Effector memory CD8-positive, alpha-beta T cell (primary cell): ENCODE measurements around the gene CACNA2D2.
A peak's percentile ranks its signal among the peaks of the same experiment; 100 is the strongest.

Experiments
- ATAC-seq: fragments of 150-1000 bp; cut with Tn5 transposase; replicated peaks from 2 replicates; pipeline ENCODE4 v1.10.0; 2021; ENCODE audit warnings: mild to moderate bottlenecking, moderate library complexity
- DNase-seq, 3 experiments: peaks; one replicate each; pipeline ENCODE4 v3.0.0; 2021
- H3K27ac Mint-ChIP-seq, 2 donors: one replicate each; pipeline ENCODE4 v1.8.0; 2022; ENCODE audit warnings: mild to moderate bottlenecking in 2 of 2, mixed read lengths in 2 of 2, moderate library complexity in 2 of 2
- H3K27me3 Mint-ChIP-seq, 2 donors: one replicate each; pipeline ENCODE4 v1.8.0; 2022; ENCODE audit warnings: mixed read lengths in 2 of 2
- H3K36me3 Mint-ChIP-seq: one replicate; pipeline ENCODE4 v1.8.0; 2022; ENCODE audit warnings: mild to moderate bottlenecking, moderate library complexity, mixed read lengths; ENCODE audit not compliant: insufficient read depth
- H3K4me1 Mint-ChIP-seq, 2 donors: one replicate each; pipeline ENCODE4 v1.8.0; 2022; ENCODE audit warnings: low read depth in 2 of 2, mixed read lengths in 2 of 2
- H3K4me3 Mint-ChIP-seq, 2 donors: one replicate each; pipeline ENCODE4 v1.8.0; 2022; ENCODE audit warnings: mild to moderate bottlenecking in 2 of 2, mixed read lengths in 2 of 2, moderate library complexity in 2 of 2
- H3K9me3 Mint-ChIP-seq, 2 donors: one replicate each; pipeline ENCODE4 v1.8.0; 2022; ENCODE audit warnings: mixed read lengths in 2 of 2

The CACNA2D2 gene

DNA sequence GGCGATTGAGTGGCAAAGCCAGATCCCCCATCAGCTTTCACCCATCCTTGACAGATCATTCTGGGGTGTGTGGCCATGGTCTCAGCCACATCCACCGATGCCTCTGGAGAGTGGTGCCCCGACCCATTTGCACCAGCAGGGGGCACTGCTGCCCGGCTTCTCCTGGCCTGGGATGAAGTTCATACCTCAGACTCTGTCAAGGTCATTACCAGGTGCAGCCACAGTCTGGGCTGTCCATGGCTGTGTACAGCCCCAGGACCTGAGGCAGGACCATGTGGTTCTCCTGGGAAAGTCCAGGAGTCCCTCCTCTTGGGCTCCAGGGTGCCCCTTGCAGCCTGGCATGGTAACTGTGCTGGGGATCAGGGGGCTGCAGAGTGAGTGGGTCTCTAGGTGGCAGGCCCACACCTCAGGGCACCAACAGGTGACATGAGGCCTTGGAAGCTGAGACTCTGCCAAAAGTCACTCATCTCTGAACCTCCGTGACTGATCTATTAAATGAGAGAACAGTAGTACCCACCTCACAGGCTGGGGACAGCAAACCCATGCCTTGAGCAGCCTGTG, 67.2 kb downstream of the CACNA2D2 start:
- peak overlapping the region; percentile 40 to 48 for H3K4me3 Mint-ChIP-seq
- peaks cover 3% of the 10 kb centered on the region for H3K36me3 Mint-ChIP-seq
- H3K4me1 Mint-ChIP-seq = peaks cover 50 to 59% of the 10 kb centered on the region in 2 donors
- H3K9me3 Mint-ChIP-seq = no peaks in the 10 kb centered on the region
- no peaks in the 10 kb centered on the region for H3K27me3 Mint-ChIP-seq
- ATAC-seq = peak; percentile 98
- peak overlapping the region in 1 of 2 donors; percentile 88 for H3K27ac Mint-ChIP-seq
- DNase-seq = peak; percentile 83 to 86 (median 86)

DNA sequence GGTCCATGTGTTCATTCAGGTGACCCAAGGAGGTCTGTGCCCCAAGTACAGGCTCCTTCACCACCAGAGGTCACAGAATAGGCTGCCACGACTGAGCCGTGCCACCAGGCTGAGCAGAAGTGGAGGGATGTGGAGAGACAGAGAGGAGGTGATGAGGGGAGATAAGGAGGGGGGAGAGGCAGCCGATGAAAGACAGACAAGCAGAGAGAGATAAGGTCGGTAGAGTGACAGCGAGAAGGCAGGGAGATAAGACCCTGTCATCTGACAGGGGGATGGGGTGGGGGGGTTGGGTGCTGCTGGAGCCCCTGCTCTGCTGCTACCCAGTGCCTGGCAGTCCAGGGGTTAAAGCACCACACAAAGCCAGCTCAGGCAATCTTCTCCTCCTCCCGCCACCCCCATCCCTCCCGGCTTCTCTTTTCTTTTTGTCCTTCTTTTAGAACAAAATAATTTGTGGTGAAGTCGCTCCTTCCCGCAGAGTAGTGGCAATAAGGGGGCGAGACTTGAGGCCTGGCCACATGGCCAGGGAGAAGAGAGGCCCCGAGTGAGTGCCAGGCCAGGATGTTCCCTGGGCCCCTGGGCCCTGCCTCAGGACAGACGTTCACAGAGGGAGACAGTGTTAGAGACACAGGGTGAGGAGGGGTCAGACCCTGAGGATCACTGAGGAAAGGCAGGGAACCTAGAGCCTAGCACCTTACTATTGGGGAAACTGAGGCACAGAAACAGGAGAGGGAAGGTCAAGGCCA, 67.9 kb downstream of the CACNA2D2 start:
- peak overlapping the region; percentile 3 to 88 for H3K27ac Mint-ChIP-seq
- H3K4me1 Mint-ChIP-seq = peaks cover 55 to 66% of the 10 kb centered on the region in 2 donors
- H3K4me3 Mint-ChIP-seq = peak overlapping the region; percentile 40 to 48

DNA sequence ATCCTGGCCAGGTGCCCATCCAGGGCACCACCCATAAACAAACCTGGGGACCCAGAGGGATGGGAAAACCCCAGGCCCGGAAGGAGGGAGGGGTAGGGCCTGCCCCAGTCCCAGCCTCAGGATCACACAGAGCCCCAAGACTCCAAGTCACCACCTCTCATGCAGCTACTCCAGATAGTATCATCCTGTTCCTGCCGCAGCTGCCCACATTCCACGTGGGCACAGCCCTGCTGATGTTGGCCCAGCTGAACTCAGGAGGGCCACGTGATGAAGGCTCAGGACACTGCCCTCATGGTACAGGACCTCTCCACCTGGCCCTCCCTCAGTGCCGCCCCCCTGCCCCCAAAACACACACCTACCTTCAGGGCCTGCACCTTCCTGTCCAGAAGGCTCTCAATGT, 69.5 kb downstream of the CACNA2D2 start:
- Mint-ChIP-seq H3K27ac (peak overlapping the region; percentile 11 to 57), H3K4me1 (peaks cover 64 to 71% of the 10 kb centered on the region in 2 donors), H3K4me3 (no peak overlapping the region), H3K27me3 (no peaks in the 10 kb centered on the region), H3K36me3 (peaks cover 4% of the 10 kb centered on the region), H3K9me3 (no peaks in the 10 kb centered on the region)
- DNase-seq (no peak), ATAC-seq (no peak)

More for the DNA sequence above, 67.9 kb downstream of the CACNA2D2 start:
- ATAC-seq = peak; percentile 9
- no peak for DNase-seq
- no peaks in the 10 kb centered on the region for H3K9me3 Mint-ChIP-seq
- H3K36me3 Mint-ChIP-seq = peaks cover under 1% of the 10 kb centered on the region
- H3K27me3 Mint-ChIP-seq = no peaks in the 10 kb centered on the region

DNA sequence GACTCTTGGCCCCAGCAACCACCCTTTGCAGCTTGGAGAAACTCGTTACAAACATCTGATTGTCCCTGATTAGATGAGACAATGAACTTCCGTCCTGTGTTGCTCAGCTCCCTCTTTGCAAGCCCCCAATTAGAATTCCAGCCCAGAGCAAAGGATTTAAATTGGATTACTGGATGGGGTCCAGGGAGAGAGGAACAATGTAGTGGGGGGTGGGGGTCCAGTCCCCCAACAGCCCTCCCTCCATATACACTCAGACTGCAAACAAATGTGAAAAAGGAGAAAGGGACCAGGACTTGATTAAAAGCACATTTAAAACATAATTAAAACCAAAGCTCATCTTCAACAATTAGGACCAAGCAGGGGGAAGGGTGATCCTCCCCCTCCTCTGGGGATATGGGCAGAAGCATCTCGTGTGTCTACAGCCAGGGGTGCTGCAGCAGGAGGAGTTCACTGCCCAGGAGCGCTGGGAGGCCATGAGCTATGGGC, 72.4 kb downstream of the CACNA2D2 start:
- DNase-seq = no peak
- Mint-ChIP-seq H3K36me3 (peaks cover 4% of the 10 kb centered on the region), H3K27ac (peak overlapping the region; percentile 64 to 88), H3K4me1 (peaks cover 63 to 68% of the 10 kb centered on the region in 2 donors), H3K4me3 (peak overlapping the region; percentile 69 to 79), H3K9me3 (no peaks in the 10 kb centered on the region), H3K27me3 (no peaks in the 10 kb centered on the region)
- ATAC-seq = no peak

DNA sequence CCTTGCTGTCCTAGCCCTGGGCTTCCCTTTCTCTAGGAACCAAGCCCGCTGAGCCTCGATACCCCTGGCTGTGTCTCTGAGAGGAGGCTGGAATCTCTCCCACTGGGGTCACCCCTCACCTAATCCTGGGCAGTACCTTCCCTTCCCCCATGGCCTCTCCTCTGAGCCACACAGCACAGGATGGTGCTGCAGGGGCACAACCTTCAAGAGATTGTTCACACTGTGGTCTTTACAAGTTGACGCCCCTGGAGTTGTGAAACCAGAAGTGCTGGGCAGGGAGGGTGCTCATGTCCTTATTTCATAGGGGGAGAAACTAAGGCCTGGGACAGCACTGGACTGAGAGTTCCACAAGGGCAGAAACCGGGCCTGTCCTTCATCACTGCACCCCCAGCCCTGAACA, 73.2 kb downstream of the CACNA2D2 start:
- H3K27ac Mint-ChIP-seq = peak overlapping the region; percentile 64 to 88

DNA sequence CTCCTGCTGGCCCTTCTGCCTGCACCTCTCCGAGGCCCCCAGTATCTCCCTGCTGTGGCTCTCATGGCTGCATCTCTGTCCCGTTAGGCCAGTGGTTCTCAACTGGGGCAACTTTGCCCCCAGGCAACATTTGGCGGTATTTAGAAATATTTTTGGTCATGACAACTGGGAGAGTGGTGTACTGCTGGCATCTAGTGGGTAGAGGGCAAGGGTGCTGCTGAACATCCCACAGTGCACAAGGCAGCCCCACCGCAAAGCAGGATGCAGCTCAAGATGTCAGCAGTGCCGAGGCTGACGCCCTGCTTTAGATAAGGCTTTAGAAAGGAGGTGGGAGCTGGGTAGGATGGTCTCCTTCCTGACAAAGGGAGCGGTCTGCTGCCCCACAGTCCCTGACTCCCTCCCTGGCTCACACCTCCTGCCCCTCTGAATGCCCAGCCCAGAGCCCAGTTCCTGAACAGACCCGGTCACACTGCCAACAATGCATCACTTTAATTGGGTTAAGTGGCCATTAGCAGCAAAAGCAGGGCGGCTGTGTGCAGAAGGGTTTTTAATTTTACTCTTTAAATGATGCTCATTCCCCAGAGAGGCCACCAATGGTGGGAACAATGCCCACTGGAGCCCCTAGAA, 75.3 kb downstream of the CACNA2D2 start:
- H3K9me3 Mint-ChIP-seq = no peaks in the 10 kb centered on the region
- peak overlapping the region; percentile 66 to 67 for H3K4me3 Mint-ChIP-seq

More for the DNA sequence above, 73.2 kb downstream of the CACNA2D2 start:
- DNase-seq = peak; percentile 33 to 39 (median 33)
- Mint-ChIP-seq H3K36me3 (peaks cover 9% of the 10 kb centered on the region), H3K9me3 (no peaks in the 10 kb centered on the region), H3K27me3 (no peaks in the 10 kb centered on the region), H3K4me3 (peak overlapping the region; percentile 69 to 79), H3K4me1 (peaks cover 61 to 65% of the 10 kb centered on the region in 2 donors)
- ATAC-seq = peak; percentile 78

DNA sequence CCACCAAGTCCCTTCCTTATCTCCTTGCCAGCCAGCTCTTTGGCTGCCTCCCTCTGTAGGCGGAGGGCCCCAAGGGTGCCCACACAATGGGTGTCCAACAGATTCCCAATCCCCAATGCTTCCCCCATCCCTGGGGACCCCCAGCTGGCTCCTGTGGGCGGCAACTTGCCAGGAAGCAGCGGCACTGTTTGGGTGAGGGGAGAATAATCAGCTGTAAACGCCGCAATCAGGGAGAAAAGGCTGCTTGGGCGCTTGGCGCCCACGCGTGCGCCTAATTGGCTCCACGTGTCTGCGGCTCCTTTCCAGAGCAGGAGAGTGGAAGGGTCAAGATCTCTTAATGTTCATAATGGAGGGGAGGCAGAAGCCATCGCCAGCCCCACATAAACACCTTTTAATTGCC, 76.2 kb downstream of the CACNA2D2 start:
- H3K36me3 Mint-ChIP-seq = peaks cover 9% of the 10 kb centered on the region
- H3K4me3 Mint-ChIP-seq = no peak overlapping the region
- H3K9me3 Mint-ChIP-seq = no peaks in the 10 kb centered on the region
- ATAC-seq = no peak
- no peak for DNase-seq
- H3K4me1 Mint-ChIP-seq = peaks cover 47 to 49% of the 10 kb centered on the region in 2 donors
- no peaks in the 10 kb centered on the region for H3K27me3 Mint-ChIP-seq
- peak overlapping the region in 1 of 2 donors; percentile 91 for H3K27ac Mint-ChIP-seq

More for the DNA sequence above, 75.3 kb downstream of the CACNA2D2 start:
- DNase-seq (peak; percentile 52 to 60 (median 54)), ATAC-seq (peak; percentile 88)
- Mint-ChIP-seq H3K27ac (peak overlapping the region; percentile 88 to 91), H3K36me3 (peaks cover 9% of the 10 kb centered on the region), H3K4me1 (peaks cover 51% of the 10 kb centered on the region in 2 donors), H3K27me3 (no peaks in the 10 kb centered on the region)

DNA sequence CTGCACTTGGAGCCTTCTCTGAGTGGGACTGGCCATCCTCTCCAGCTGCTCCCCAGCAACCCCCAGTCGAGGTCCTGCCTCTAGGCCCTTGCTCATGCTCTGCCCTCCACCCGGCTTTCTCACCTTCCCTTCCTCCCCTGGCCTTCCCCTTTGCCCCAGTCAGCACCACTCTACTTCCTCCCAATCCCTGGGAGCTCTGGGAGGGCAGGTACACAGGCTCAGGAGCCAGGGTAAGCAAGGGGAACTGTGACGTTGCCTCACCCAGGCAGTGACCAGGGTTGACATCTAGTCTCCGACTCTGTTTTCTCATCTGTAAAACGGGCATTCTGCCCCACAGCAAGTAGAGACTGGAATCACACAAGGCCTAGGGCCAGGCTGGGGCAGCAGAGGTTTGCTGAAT, 77.5 kb downstream of the CACNA2D2 start:
- Mint-ChIP-seq H3K4me1 (peaks cover 38 to 41% of the 10 kb centered on the region in 2 donors), H3K27ac (peak overlapping the region in 1 of 2 donors; percentile 84), H3K36me3 (peaks cover 9% of the 10 kb centered on the region), H3K27me3 (no peaks in the 10 kb centered on the region), H3K9me3 (no peaks in the 10 kb centered on the region), H3K4me3 (no peak overlapping the region)
- DNase-seq (no peak), ATAC-seq (no peak)

DNA sequence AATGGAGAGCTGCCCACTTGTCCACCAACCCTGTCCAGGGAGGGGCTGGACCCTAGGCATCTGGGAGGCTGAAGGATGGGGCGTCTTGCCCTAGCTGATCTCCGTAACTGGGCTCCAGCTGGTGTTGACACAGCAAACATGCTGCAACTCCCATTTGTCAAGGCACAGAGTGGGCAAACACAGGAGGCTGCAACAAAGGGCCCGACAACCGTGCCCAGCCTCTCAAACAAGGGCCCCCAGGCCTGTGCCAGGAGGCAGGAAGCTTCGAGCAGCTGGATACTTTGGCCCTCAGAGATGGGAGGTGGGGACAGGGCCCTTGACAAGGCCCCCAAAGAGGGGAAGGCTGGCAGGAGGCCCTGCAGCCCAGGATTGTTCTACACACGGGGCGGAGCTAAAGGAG, 79.9 kb downstream of the CACNA2D2 start:
- ATAC-seq (no peak), DNase-seq (no peak)
- Mint-ChIP-seq H3K36me3 (peaks cover 6% of the 10 kb centered on the region), H3K27ac (no peak overlapping the region), H3K4me1 (peaks cover 20 to 25% of the 10 kb centered on the region in 2 donors), H3K27me3 (no peaks in the 10 kb centered on the region), H3K9me3 (no peaks in the 10 kb centered on the region), H3K4me3 (no peak overlapping the region)

DNA sequence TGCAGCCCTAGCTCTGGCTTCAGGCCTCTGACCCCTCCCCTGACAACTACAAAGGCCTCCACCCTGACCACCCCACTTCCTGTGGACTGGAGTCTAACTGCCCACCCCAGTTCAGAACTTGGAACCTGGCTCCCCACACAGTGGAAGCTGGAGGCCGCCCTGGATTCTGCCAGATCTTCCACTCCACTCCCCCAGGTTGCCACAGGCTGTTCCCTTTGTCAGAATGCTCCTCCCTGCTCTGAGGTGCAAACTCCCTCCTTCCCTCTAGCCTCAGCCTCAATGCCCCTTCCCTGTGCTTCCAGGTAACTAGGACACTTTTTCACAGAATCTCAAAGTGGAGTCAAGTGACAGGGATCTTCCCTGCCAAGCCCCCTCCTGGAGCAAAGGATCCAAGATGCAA, 81.3 kb downstream of the CACNA2D2 start:
- H3K27me3 Mint-ChIP-seq = no peaks in the 10 kb centered on the region

DNA sequence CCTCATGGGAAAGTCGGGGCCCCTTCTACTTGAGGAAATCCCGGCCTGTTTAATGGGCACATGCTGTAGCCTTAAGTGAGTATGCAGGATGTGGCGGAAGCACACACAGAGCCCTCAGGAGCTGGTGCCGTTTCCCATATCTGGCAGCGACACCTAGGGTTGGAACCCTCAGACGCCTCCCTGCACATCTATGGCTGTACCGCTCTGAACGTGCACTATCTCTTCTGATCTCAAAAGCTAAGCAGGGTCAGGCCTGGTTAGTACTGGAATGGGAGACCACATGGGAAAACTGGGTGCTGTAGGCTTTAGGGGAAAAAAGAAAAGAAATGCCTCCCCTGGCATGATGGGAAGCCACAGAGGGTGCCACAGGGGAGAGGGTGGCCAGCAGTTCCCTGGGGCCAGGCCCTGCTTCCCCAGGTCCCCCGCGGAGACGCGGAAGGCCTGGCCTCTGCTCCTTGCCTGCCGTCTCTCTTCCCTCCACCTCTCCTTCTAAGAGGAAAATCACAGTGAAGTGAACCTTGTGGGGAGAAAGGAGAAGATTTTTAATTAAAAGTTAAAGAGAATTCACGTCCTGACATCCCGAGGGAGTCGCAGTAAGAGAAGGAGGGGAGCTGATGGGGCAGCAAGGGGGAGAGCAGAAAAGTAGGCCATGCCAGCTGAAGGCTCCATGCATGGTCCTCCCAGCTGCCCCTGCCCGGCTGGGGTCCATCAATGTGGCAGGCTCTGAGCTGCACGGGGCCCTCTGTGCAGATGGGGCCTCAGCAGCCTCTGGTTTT, 83.7 kb downstream of the CACNA2D2 start:
- H3K36me3 Mint-ChIP-seq = no peaks in the 10 kb centered on the region
- no peak for DNase-seq
- no peak overlapping the region for H3K27ac Mint-ChIP-seq
- H3K4me1 Mint-ChIP-seq = peaks cover 26 to 28% of the 10 kb centered on the region in 2 donors
- ATAC-seq = no peak
- H3K9me3 Mint-ChIP-seq = no peaks in the 10 kb centered on the region
- no peaks in the 10 kb centered on the region for H3K27me3 Mint-ChIP-seq
- no peak overlapping the region for H3K4me3 Mint-ChIP-seq

More for the DNA sequence above, 81.3 kb downstream of the CACNA2D2 start:
- ATAC-seq = no peak
- no peak for DNase-seq
- Mint-ChIP-seq H3K36me3 (peaks cover 6% of the 10 kb centered on the region), H3K9me3 (no peaks in the 10 kb centered on the region), H3K4me3 (no peak overlapping the region), H3K27ac (no peak overlapping the region), H3K4me1 (peaks cover 9 to 23% of the 10 kb centered on the region in 2 donors)

DNA sequence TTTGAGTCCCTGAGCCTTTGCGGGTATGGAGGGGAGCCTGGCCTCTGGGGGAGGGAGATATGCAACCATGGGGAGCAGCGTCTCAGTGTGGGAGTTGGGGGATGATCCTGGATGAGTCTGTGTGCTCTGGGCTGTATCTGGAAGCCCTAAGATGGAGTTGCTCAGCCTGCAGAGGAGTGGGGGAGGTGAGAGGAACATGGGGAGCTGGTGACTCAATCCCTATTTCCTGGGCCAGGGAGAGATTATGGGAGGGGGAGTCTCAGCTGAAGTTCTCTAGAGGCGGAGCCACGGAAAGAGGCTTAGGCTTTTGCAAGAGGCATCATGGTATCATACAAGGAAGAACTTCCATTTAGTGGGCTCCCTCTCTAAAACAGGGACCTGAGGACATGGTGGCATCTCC, 84.6 kb downstream of the CACNA2D2 start:
- H3K36me3 Mint-ChIP-seq = no peaks in the 10 kb centered on the region
- no peaks in the 10 kb centered on the region for H3K27me3 Mint-ChIP-seq
- no peaks in the 10 kb centered on the region for H3K9me3 Mint-ChIP-seq
- H3K4me1 Mint-ChIP-seq = peaks cover 23 to 26% of the 10 kb centered on the region in 2 donors
- peak overlapping the region in 1 of 2 donors; percentile 72 for H3K27ac Mint-ChIP-seq
- no peak overlapping the region for H3K4me3 Mint-ChIP-seq
- ATAC-seq = no peak
- DNase-seq = no peak

DNA sequence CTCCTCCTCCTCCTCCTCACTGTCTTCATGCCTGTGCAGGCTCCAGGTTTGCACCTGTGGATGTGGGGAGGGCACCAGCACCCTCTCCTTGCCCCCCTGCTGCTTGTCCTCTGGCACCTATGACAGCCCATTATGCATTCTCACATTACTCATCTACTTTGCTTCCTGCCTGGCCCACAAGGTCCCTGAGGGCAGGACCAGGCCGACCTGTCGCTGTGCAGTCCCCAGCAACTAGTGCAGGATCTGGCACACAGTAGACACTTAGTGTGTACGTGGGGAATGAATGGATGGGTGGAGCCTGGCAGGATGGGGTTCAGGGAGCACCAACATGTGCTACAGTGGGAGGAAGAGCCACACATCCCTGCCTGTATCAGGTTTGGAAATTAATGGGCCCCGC, 85.8 kb downstream of the CACNA2D2 start:
- no peak for ATAC-seq

More for the DNA sequence above, 85.8 kb downstream of the CACNA2D2 start:
- Mint-ChIP-seq H3K27ac (peak overlapping the region; percentile 60 to 74), H3K4me1 (peaks cover 19 to 23% of the 10 kb centered on the region in 2 donors), H3K27me3 (no peaks in the 10 kb centered on the region), H3K36me3 (peaks cover 4% of the 10 kb centered on the region), H3K9me3 (no peaks in the 10 kb centered on the region), H3K4me3 (peak overlapping the region in 1 of 2 donors; percentile 24)
- no peak for DNase-seq
